HG03354 (cell line): ENCODE results near the gene RAPGEF3.

Experiments
- ATAC-seq: cut with Tn5 transposase; IDR thresholded peaks from one replicate; pipeline ENCODE4 v1.9.1; 2021; ENCODE audit warnings: mild to moderate bottlenecking; ENCODE audit not compliant: unreplicated experiment, poor library complexity, severe bottlenecking

Gene RAPGEF3

DNA sequence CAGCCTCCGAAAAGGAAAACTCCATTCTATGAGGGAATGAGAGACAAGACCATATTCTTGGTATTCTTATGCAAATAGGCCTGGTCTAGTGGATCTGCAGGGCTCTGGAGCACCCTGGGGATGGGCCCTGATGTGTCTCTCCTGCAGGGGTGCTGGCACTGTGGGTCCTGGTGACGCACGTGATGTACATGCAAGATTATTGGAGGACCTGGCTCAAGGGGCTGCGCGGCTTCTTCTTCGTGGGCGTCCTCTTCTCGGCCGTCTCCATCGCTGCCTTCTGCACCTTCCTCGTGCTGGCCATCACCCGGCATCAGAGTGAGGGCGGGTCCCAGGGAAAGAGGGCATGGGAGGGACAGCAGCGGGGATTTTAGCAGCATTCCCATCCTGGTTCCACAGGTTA is 20.2 kb upstream of the RAPGEF3 start:
- ATAC-seq = no peak

DNA sequence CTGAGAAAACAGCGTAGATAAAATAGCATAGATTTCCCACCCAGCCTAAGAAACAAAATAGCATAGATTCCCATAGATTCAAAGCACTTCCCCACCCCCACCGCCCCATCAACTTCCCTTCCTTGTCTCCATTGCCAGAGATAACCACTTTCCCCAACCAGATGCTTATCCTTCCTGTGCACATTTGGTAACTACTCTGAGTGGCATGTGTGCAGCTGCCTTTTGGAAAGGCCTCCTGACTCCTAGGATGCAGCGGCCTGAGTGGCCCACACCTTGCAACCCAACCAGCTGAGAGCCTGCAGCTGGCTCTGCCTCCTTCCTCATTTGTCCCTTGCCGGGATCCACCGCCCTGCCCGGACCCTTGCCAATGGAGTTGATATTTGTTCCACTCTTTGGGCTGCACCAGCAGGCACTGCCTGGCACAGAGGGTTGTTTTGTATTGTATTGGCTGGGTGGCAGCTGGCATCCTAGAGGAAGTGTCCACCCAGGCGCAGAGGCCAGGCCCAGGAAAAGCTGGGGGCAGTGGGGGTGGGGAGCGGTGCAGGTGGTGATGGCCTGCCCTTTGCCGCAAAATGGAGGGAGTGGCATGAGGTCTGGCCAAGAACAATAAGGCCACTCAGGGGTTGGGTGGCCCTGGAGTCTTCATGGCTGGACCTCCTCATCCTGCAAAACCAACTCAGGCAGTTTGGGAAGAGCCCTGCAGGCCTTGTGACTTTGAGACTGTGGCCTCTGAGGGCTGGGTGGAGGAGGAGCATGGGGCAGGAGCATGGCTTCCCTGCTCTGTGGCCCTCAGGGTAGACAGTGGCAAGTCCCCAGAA is 19.3 kb upstream of the RAPGEF3 start:
- ATAC-seq = no peak

- no peak for ATAC-seq
These were observed 18.5 kb upstream of the RAPGEF3 start for GRCh38 chr12:47777151-47777550.

GRCh38 chr12:47776471-47777143 is 17.9 kb upstream of the RAPGEF3 start:
- ATAC-seq = no peak

DNA sequence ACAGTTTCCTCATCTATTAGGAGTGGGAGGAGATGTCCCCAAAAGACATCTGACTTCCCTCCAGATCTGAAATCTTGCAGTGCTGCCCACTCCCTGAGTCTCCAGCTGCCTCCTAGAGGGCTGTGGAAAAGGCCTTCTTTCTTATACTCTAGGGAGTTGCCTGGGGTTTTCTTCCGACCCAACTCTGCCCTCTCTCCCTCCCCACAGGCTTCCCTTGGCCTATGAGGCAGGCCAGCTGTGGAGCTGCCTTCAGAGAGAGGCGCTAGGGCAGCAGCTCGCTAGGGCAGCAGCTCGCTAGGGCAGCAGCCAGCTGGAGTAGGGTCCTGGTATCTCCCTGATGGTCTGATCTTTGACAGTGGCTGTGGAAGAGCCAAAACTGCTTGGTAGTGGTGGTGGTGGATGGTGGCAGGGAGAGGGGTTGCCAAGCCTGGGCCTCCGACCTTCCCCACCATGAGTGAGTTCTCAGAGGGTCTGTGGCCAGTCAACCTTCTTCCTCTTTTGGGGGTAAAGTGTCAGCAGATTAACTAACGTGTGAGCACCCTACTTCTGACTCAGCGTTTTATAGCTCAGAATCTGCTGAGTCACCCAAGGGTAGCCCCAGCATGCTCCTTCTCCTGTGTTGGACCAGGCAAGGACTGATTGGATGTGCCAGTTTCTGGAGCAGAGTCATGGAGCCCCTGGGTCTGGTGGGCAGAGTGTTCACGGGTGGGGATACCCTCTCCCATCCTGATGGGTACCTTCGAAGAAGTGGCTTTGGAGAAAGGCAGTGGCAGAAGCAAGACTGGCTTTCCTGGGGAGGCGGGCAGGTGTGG is 16.6 kb upstream of the RAPGEF3 start:
- no peak for ATAC-seq

GRCh38 chr12:47774663-47775062 is 16.0 kb upstream of the RAPGEF3 start:
- ATAC-seq = no peak

DNA sequence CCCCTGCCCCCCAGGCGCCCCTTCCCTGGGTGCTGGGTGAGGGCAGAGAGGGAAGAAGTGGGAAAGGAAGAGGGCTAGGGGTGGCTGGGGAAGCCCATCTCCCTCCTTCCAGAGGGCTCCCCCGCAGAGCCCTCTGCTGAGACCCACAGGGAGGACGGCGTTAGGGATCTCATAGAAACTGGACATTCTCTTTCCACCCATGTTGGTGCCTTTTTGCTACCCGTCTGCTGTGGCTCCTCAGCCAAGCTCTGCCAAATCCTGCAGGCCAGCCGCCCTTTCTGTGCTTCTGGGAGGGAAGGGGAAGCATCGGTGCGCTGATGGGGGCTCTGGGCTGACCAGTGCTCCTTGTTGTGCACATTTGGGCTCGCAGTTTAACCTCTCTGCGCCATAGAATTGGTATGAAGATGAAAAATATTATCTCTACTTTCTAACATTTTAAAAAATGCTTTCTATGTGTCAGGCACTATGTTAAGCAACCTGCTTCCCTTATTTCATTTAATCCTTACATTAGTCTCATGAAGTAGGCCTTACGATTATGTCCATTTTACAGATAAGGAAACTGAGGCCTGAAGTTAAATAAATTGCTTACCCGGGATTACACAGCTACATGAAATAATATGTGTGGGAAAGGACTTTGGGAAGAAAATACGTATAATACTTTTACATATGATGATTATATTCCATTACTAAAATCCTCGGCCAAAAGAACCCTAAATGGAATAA is 15.3 kb upstream of the RAPGEF3 start:
- ATAC-seq = no peak

DNA sequence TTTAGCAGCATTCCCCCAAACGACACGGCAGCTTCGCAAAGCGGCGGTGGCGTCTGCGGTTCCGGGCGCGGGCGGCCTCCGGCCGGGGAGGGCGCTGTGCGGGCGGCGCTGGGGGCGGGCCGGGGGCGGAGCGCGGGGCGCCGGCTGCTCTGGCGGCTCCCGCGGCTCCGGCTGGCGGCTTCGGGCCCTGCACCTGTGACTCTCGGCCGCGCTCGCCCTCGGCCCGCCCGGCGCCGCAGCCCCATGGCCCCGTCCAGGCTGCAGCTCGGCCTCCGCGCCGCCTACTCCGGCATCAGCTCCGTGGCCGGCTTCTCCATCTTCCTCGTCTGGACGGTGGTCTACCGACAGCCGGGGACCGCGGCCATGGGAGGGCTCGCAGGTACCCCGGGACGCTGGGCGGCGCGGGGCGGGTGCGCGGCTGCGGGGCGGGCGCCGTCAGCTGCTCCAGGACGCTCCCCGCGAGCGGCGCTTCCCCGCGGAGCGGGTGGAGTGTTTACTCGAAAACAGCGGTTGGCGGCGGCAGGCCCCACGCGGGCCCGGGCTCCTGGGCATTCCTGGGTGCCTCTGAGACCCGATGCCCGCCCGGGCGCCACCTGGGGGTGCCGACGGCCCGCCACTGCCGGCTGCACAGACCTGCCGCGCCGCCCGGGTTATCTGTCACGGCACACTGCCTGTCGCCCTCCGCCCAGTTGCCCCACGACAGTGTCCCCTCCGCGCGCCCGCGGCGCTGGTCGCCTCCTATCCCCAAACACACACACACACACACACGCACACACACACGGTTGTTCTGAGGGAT is 14.6 kb upstream of the RAPGEF3 start, which contains the start of gene SLC48A1:
TSS of gene SLC48A1 (plus strand) at position 177 of the 796 bp plus-strand sequence. CDS start at position 244, 67 bp downstream.
- peak; percentile 86 for ATAC-seq

DNA sequence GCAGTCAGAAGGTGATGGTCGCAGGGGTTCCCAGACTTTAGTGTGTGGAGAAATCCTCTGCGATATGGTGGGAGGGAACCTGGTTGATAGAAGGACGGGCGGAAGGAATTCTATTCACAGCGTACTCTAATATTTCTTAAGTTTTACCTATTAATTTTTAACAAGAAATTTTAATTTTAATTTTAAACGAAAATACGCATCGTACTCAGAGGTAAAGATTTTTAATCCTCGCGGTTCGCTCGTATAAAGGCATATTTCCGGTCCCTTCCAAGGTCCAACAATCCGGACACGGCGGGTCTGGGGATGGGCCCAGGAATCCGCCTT is 14.0 kb upstream of the RAPGEF3 start:
- ATAC-seq = no peak

GRCh38 chr12:47772094-47772660 is 13.5 kb upstream of the RAPGEF3 start:
- ATAC-seq = no peak

GRCh38 chr12:47771304-47771703 is 12.6 kb upstream of the RAPGEF3 start:
- ATAC-seq = no peak

GRCh38 chr12:47770086-47770726 is 11.5 kb upstream of the RAPGEF3 start:
- ATAC-seq = no peak

GRCh38 chr12:47769234-47770085 is 10.8 kb upstream of the RAPGEF3 start:
- no peak for ATAC-seq

DNA sequence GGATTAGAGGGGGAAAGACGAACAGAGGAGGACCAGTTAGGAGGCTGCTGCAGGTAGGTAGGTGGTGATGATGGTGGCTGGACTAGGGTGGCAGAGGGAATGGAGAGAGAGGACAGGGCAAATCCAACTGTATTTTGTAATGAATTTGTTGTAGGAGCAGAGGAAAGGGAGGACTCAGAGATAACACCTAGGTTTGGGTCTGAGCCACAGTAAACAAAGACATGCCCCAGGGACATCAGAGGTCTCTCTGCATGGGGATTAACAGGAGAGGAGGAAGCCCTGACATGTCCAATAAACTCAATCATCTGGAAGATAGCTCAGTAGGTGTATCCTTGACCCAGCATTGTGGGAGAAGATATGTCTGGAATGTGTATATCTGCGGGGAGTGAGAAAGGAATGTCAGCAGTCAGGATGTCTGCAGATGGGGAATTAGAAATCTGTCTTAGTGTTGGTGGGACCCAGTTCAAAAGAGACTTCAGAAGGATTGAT is 9.7 kb upstream of the RAPGEF3 start:
- ATAC-seq = no peak

DNA sequence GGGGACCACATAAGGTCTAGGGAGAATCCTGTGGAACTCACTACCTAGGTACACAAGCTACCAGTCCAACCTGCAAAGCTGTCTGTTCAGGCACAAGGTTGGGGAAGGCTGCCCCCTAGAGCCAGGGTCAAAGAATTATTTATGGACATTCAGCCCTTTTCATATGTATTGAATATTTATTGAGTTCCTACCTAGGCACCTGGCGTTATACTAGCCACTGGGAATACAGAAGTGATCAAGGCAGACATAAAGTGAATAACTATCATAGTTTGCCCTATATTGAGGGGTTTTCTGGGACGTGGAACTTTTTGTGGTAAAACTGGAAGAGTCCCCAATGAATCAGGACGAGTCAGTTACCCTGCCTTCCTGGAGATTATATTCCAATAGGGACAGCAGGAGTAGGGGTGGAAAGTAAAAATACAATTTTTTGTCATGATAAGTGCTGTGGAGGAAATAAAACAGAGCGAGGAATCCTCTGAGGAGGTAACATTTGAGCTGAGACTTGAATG is 8.6 kb upstream of the RAPGEF3 start:
- peak; percentile 68 for ATAC-seq

DNA sequence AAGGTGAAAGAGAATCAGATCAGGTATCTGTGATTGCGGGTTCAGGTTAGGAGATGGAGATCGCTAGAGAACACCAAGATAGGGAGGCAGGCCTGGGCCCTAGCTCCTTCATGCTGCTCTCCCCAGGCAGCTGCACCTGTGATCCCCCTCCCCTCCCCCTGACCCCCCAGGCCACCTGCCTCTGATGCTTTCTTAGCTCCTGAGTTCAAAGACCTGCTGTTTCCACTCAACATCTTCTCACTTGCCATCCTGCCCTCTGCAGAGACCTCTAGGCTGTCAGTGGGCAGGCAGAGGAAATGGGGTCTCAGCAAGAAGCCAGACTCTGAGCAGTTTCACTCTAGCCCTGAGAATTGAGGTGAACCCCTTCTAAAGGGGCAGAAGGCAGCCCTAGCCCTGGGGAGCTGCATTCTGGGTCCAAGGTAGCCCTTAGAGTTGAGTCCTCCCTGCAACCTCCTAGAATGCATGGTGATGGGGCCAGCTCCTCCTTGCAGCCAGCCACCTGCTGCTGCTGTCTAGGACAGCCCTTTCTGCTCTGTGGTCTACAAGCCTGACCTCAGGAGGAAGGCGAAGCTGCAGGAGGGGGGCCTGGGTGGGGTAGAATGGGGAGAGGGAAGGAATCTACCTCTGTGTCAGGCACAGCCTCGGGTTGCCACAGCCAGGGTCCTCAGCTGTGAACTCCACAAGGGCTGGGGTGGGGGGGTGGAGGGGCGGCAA is 8.0 kb upstream of the RAPGEF3 start:
- ATAC-seq = peak; percentile 7
